NCI-H69 (cell line): ENCODE results near the gene FOXQ1.
A peak's percentile ranks its signal among the peaks of the same experiment; 100 is the strongest.
"Not testable (repeated sequence)": the region's sequence is repeated elsewhere in the genome, so short reads cannot be mapped to it uniquely, and the experiment has no call there.

Experiments
- DNase-seq: peaks from one replicate; lab custom pipeline; 2025; lab: John Stamatoyannopoulos, UW

FOXQ1 gene

DNA sequence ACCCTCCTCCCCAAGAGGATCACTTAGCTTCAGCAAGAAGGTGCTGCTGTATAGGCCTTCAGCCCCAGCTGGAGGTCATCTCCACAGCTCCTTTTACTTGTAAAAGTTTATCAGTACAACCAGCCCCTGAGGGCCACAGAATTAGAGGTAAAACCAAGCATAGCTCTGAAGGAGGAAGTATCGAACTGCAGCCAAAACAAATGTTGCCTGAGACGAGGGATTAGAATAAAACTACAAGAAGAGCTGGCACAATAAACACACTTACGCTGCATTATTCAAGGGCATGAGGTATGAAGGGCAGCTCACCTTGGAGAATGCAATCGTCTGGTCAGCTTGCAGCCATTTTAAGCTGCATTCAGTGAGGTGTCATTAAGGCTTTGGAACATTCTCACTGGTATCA is 21.1 kb upstream of the FOXQ1 start:
- DNase-seq: no peak

DNA sequence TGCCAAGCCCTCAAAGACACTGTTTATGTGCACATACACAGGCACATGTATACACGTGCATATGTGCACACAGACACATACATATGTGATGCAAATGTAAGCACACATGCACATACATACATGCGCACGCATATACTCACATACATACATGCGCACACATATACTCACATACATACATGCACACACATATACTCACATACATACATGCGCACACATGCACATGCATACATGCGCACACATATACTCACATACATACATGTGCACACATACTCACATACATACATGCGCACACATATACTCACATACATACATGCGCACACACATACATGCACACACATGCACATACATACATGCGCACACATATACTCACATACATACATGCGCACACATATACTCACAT is 20.5 kb upstream of the FOXQ1 start:
- no peak for DNase-seq

DNA sequence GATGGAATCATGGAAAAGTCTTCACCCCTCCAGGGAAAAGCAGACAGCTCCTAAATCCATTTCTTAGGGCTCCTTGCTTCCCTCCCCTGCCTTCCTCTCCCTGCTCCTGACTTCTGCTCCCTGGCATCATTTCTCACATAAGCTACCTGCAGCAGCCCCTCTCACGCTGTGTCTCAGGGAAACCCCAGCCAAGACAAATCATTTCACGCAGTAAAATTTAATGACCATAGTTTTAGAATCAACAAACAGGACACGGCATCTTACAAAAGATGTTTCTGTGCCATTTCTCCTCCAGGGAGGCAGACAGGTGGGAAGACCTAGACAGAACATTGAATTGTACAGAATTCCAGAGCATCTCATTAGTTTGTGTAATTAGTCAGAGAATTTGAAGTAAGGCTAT is 16.5 kb upstream of the FOXQ1 start:
- no peak for DNase-seq

DNA sequence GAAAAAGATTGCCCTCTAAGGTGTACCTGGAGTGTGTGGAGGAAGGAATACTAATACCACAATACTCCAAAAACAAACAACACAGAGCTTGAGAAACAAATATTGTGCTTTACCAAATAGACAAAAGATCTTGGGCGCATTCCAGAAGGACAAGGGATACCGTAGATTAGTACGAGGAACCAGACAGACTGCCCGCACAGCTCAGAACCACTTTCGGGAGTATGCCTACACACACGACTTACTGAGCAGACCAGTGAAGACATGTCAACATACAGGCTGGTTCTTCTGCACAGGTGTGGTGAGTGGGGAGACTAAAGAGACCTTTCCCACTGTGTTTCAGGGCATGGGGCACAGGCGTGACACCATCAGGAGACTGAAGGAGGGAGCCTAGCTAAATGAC is 15.8 kb upstream of the FOXQ1 start:
- no peak for DNase-seq

DNA sequence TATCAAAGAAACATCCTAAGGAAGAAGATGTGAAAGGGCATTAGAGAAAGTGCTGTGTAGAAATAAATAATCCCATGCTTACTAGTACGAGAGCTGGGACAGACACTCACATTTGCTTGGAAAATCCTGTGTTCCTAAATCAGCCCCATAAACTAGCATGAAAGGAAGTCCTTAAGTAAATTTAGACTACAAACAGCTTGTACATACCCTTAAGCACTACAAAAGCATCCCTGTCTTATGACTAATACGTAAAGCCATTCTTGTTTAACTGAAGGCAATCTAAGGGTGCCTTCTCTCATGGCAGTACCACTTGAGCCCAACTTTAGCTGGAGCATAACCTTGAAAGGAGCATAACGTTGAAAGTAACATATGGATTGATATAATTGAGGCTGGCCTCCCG is 15.4 kb upstream of the FOXQ1 start:
- DNase-seq: no peak

DNA sequence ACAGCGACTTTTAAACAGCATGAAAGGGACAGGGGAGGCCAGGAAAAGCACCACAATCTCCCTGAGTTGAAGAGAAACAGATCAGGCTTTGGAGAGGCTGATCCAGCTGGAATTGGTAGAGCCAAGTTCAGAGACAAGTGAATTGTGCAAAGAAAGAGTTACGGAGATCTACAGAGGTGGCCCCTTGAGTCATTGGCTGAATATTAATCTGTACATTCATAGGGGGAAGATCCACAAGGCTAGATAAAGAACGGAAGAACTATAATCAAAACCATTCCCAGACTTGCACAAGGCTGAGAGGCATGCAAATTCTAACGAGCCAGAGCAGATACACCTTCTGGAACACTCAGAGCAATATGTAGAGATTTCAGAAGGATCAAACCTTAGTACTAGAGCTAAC is 14.2 kb upstream of the FOXQ1 start:
- no peak for DNase-seq

DNA sequence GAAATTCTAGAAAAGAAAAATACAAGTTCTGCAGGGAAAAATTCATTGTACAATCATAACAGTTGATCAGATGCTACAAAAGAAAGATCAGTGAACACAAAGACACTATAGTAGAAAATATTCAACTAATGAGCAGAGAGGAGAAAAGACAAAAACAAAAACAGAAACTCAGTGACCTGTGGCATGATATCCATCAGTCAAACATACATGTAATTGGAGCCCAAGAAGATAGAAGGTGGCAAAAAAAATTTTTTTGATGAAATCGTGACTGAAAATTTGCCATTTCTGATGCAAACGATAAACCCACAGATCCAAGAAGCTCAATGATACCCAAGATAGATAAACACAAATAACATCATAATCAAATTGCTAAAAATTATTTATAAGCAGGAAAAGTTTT is 13.1 kb upstream of the FOXQ1 start:
- no peak for DNase-seq

DNA sequence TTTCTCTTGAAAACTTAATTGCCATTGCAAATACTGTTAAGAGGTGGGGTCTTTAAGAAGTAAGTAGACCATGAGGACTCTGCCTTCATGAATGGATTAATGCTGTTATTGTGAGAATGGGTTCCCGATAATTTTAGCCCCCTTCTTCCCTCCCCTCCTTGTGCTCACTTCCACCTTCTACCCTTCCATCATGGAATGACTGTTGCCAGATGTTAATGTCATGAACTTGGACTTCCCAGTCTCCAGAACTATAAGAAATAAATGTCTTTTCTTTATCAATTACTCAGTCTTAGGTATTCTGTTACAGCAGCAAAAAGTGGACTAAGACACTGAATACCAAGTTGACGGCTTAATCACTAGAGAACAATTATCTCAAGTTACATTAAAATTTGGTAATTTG is 5.8 kb upstream of the FOXQ1 start:
- no peak for DNase-seq

DNA sequence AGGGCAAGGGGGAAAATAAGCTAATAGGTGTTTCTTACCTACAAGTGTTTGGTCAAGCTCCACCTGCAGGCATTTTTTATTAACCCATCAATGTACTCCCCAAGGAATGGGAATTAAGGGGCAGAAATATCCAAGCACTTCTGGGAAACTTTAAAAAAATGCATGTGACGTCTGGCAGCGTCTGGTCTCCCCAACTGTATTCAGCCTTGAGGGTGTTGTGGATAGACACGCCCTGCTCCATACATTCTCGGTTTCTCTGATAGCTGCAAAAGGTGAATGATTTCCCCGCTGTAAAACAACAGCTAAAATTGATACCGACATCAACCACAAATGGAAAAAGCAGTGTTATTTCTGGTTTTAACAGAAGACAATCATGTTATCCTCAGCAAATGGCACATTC is 2.5 kb upstream of the FOXQ1 start:
- no peak for DNase-seq

DNA sequence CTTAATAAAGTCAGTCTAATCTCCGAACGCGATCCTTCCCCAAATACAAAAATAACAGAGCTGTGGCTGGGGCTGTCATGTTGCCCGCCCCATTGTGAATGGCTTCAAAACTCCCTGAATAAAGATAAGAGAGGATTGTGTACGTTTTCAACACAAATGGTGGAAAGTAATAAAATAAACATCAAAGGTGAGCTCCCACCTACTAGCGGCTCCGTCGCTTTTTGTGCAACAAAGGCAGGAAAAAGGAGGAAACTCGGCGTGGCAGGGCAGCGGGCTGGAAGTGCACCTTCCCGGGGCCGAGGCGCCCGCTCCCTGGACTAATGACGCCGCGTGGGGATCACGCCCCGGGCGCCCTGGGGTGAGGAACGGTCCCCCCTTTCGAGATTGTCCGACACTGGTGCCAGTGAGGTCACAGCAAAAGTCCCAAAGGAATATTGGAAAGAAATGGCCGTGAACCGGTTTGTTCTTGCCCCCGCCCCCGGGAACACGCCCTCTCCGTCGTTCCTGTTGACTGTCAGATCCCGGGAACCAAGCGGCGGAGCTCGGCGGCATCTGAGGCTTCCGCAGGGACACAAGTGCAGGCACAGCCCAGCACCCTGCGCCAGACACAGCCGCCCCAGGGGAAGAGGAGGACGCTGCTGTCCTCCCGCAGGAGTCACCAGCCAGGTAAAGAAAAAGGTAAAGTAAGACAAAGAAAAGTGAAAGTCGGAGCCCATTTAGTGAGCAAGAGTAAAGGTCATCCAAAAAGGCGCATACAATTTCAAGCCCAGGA is 1.1 kb upstream of the FOXQ1 start:
- DNase-seq: peak; percentile 25

DNA sequence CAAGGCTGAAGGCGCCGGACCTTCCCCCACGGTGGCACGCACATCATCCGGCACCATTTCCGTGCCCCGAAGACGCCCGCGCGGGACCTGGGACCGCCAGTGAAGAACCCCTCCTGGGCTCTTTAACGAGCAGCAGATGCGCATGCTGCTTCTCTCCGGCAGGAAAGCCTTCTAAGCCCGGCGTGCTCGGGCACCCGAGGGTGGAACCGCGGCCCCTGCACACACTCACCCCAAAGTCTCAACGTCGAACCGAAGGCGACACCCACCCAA is 240 bp downstream of the FOXQ1 start:
- peak; percentile 32 for DNase-seq

DNA sequence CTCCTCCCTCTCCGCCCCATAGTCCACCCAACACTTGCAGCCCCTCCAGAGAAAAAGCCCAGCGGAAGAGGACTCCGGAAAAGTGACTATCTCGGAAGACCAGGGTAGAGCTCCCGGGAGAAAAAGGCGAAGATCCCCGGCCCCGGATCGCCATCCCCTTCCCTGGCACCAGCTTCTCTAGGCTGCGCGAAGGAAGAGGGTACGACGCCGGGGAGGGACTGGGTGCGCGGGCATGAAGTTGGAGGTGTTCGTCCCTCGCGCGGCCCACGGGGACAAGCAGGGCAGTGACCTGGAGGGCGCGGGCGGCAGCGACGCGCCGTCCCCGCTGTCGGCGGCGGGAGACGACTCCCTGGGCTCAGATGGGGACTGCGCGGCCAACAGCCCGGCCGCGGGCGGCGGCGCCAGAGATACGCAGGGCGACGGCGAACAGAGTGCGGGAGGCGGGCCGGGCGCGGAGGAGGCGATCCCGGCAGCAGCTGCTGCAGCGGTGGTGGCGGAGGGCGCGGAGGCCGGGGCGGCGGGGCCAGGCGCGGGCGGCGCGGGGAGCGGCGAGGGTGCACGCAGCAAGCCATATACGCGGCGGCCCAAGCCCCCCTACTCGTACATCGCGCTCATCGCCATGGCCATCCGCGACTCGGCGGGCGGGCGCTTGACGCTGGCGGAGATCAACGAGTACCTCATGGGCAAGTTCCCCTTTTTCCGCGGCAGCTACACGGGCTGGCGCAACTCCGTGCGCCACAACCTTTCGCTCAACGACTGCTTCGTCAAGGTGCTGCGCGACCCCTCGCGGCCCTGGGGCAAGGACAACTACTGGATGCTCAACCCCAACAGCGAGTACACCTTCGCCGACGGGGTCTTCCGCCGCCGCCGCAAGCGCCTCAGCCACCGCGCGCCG is 822 bp downstream of the FOXQ1 start:
- DNase-seq: peak; percentile 21

DNA sequence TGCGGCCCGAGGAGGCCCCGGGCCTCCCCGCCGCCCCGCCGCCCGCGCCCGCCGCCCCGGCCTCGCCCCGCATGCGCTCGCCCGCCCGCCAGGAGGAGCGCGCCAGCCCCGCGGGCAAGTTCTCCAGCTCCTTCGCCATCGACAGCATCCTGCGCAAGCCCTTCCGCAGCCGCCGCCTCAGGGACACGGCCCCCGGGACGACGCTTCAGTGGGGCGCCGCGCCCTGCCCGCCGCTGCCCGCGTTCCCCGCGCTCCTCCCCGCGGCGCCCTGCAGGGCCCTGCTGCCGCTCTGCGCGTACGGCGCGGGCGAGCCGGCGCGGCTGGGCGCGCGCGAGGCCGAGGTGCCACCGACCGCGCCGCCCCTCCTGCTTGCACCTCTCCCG is 1.5 kb downstream of the FOXQ1 start:
- DNase-seq: peak; percentile 35

DNA sequence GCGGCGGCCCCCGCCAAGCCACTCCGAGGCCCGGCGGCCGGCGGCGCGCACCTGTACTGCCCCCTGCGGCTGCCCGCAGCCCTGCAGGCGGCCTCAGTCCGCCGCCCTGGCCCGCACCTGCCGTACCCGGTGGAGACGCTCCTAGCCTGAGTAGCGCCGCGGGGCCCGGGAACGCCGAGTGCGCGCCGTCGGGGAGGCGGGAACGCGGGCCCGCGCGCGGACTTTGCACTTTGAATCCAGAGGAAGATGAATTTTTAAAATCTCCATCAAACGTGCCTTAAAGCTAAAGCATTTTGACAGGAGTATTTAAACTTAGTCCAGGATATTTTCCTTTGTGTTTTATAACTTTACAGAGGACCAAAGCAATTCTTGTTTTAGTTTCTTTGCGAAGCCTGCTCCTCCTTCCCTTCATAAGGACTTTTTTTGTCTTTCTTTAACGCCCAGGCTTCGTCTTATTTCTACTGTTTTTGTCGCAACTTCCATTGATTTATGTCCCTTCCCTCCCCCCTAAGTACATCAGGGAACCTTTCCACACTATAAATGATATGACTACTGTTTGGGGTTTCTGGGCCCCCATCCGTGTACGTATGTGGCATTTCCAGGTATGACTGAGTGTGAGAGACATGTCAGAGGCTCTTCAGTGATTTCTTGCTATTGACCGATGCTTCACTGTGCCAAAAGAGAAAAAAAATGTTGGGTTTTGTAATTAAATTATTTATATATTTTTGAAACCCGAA is 2.0 kb downstream of the FOXQ1 start:
- peak; percentile 48 for DNase-seq

DNA sequence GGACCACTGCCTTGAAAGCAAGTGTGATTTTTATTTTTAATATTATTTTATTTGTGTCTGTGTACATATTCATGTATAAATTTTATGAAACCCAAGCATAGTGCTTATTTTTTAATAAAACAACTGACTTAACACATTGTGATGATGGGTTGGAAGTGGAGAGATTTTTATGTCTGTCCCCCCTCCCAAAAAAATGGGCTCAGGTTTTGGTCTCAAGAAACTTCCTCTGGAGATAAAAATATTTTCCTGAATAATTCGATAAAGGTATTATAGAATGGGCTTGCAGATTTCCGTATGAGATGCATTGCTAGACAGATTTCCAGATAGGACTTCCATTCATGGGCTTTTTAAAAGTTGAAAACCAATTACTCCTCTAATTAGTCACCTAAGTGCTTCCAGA is 2.7 kb downstream of the FOXQ1 start:
- DNase-seq: no peak

DNA sequence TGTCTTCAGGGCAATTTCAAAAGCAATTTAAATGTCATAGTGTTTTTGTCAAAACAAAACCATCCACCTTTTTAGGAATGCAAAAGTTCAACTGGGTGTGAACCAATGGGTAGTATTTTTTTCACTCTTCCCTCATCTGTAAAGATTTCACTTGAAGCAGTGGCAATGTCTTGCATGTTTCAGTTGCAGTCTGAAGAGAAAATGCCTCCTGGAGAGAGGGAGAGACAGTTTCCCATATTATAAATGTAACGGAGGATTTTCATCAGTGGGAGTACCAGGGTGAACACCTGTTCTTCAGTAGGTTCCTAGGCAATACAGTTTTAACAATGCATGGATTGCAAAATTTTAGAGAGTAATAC is 3.3 kb downstream of the FOXQ1 start:
- DNase-seq: no peak

DNA sequence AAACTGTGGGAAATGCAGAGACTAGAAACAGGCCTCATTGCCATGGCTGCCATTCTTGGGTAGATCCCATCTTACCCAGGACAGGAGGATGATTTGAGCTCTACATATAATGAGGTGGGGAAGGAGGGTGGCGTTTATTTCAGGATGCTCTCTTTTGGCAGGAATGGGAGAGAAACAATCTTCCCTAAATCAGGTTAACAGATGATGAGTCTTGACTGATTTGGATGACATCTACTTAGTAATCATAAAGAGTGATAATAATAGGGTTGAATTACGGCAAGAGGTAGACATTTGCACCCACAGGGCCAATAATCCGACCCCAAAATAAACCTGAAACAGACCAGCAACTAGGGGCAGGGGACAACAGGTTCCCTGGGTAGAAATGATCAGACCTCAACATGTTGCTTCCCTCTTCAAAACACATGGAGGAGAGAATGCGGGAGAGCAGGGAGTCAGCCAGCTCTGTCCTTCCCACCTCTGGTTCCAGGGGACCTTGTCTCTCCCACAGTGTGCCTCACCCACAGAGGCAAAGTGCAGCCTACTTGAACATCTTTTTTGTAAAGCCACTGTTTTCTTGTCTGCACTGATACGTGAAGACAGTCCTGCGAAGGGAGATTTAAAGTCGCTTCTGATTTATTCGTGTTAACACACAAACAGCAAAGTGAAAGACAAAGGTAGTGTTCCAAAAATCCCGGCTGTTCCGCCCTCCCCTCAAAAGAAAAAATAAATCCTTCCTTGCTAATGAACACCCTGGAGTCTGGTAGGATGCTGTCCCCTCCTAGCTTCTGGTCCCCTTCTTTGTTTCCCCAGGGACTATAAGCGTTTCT is 3.9 kb downstream of the FOXQ1 start:
- DNase-seq: no peak

DNA sequence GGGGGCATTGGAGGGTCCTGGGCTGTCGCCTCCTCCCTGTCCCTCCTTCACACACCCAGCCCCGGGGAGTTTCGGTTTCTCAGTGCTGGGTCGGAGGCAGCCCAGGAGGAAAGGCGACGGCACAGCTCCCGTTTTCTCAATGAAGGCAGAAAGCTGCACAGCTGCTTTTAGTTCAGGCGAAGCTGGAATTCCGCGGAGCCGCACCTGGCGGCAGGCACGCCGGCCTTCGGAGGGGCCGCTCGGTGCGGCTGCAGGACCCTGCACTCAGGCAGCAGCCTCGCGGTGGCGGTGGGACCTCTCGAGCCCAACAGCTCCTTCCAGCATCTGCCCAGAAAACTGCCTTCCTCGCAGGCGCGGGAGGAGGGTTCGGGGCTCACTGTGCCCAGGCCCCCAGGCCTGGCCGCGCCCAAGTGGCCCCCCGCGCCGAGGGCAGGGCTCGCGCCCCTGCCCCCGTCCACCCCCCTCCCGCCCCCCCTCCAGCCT is 4.6 kb downstream of the FOXQ1 start:
- peak; percentile 10 for DNase-seq

DNA sequence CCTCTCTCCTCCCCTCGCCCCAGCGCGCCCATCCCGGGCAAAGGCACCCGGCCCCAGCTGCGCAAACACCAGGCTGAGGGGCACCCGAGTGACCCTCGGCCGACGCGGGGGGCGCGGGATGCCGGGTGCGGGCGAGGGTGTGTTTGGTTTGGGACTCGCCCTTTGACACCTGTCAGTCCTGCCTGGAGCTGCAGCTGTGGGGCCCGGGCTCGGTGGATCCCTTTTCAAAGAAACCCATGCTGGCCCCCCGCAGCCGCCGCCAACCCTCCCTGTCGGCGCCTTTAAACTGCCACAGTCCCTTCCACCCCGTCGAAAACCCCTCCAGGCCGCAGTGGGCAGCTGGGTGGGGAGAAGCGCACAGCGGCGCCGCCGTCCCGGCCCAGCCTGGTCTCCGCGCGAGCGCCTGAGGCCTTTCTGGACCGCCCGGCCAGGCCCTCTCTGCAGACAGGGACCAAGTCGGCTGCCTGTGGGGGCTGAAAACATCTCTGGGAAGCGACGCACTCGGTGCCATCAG is 5.5 kb downstream of the FOXQ1 start:
- DNase-seq: no peak

DNA sequence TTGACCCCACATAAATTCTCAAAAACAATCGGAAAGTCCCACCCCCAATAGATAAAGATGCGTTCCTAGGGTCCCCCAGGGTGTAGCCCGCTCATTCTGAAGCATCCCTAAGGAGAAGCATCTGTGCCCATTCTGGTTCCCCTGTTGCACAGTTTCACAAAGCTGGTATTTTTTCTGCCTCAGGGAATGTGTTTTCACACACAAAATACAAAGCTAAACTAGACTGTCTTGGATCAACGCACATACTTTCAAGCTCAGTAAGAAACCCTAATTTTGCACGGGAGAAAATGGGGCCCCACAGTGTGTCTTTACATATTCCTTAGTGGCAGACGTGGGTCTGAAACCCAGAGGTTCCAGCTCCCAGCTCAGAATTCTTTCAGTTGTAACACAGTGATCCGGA is 6.1 kb downstream of the FOXQ1 start:
- no peak for DNase-seq

DNA sequence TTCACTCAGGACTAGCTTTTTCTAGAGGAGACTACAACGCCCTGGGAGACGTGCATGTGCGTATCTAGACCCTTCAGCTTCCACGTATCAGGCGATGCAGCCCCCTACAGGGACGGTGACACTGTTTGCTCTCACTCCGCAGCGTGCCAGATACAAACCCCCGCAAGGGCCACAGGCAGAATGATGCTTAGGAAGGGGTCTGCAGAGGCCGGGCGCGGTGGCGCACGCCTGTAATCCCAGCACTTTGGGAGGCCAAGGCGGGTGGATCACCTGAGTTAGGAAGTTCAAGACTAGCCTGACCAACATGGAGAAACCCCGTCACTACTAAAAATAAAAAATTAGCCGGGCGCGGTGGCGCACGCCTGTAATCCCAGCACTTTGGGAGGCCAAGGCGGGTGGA is 6.7 kb downstream of the FOXQ1 start:
- not testable (repeated sequence) for DNase-seq

DNA sequence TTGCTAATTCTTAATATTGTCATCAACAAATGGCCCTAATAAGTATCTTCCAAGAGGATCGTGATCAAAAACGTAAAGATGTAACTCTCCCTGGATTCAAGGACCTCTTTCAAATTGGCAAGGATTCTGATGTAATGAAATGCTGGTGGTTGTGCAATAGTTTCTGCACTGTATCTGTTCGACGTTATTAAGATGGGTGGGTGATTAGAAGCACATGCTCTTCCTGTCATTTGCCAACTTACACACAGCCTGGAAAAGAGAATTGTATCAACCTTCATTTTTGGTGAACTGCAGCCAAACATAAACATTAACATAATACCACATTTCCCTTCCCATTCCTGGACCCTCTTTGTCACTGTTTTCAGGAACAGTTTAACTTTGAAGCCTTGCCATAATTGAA is 9.8 kb downstream of the FOXQ1 start:
- no peak for DNase-seq
